ENCODE data around the gene TAF6L.

DNA sequence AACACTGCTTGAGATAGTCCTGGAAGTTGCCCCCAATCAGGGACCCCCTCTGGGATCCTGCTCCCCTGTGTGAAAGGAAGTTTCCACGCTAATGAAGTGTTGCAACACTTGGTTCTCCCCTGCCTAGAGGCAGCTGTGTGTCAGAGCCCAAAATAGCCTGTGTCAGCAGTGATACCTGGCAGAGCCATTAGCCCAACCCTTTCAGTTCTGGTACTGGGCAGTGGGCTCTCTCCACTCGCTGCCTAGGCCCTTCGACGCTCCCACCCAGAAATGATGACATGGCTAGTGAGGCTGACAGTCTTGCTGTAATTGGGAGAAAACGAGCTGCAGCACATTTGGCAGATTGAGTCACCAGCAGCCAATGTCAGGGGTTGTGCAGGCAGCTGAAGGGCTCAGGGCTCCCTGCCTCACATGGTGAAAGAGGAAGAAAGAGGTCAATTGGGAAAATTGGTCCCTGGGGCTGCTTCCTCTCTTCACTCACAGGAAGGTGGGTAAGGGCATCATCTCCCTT, 35.5 kb downstream of the TAF6L start:
- TF ChIP-seq, protein P1, sequence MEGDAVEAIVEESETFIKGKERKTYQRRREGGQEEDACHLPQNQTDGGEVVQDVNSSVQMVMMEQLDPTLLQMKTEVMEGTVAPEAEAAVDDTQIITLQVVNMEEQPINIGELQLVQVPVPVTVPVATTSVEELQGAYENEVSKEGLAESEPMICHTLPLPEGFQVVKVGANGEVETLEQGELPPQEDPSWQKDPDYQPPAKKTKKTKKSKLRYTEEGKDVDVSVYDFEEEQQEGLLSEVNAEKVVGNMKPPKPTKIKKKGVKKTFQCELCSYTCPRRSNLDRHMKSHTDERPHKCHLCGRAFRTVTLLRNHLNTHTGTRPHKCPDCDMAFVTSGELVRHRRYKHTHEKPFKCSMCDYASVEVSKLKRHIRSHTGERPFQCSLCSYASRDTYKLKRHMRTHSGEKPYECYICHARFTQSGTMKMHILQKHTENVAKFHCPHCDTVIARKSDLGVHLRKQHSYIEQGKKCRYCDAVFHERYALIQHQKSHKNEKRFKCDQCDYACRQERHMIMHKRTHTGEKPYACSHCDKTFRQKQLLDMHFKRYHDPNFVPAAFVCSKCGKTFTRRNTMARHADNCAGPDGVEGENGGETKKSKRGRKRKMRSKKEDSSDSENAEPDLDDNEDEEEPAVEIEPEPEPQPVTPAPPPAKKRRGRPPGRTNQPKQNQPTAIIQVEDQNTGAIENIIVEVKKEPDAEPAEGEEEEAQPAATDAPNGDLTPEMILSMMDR (IDR thresholded peaks at IDR 0.05) = no peak
- TF ChIP-seq EP300 (IDR thresholded peaks at IDR 0.05) = no peak

Measured in upper lobe of left lung (tissue), 4 donors.